Psoas muscle (tissue), 8 donors: ENCODE data around the gene ETV6. TPM values are rescaled to one million over a fixed set of nuclear protein-coding genes. Genes with fewer than 3 reads are reported as not detected.

Source experiments
- ATAC-seq, 4 donors: fragments of 200-7000 bp; cut with Tn5 transposase; one replicate each; pipeline ENCODE4 v1.9.1; 2020; ENCODE audit warnings: moderate library complexity in 3 of 4, mild to moderate bottlenecking in 2 of 4
- DNase-seq, 2 donors: peaks; one replicate each; pipeline ENCODE4 v3.0.0-alpha.2; 2020
- H3K27ac ChIP-seq: fragments of 200-600 bp; one replicate; pipeline ENCODE4 v1.8.0; 2022
- H3K27me3 ChIP-seq, 3 donors: fragments of 200-600 bp in 1 of 3; one replicate each; pipeline versions ENCODE4 v1.6.1 to v1.8.0; 2013 to 2022; ENCODE audit warnings: low read length in 2 of 3, mild to moderate bottlenecking in 2 of 3, moderate library complexity in 1 of 3; ENCODE audit not compliant: insufficient read depth in 3 of 3
- H3K36me3 ChIP-seq, 2 donors: fragments of 200-600 bp in 1 of 2; one replicate each; pipeline versions ENCODE4 v1.6.1 to v1.8.0; 2013 to 2022; ENCODE audit warnings: low read depth in 1 of 2, mild to moderate bottlenecking in 1 of 2, moderate library complexity in 1 of 2; ENCODE audit not compliant: insufficient read depth in 1 of 2
- H3K4me1 ChIP-seq: fragments of 200-600 bp; one replicate; pipeline ENCODE4 v1.8.0; 2022
- H3K4me3 ChIP-seq: fragments of 200-600 bp; one replicate; pipeline ENCODE4 v1.8.0; 2022; ENCODE audit warnings: mild to moderate bottlenecking
- H3K9me3 ChIP-seq: fragments of 200-600 bp; one replicate; pipeline ENCODE4 v1.8.0; 2022
- WGBS, 3 donors: extraction: QIAGEN DNeasy Blood & Tissue Kit; methylation state at CpG; one replicate each; pipeline versions ENCODE4 v1.1.6 to v1.1.7; 2013; 5-methylcytosine and 5-hydroxymethylcytosine counted together
- intact Hi-C, 2 donors: fragments of 100-400 bp; cut with DNase I; formaldehyde crosslinking; loops; one replicate each; pipeline versions ENCODE4 v1.11.0 to v1.14.2; 2022
- polyA plus RNA-seq, 3 donors: library from polyadenylated mRNA; stranded (reverse); fragments of 200-250 nt; gene quantifications; one replicate each; pipeline ENCODE4 v1.2.3, GENCODE V29; 2013
- total RNA-seq, 4 donors: library from RNA; stranded (reverse); fragmentation: NEBNext Ultra II Directional in 2 of 4; extraction: Animal tissue kit (Norgen Biotek cat#: 25700) in 2 of 4; gene quantifications; one replicate each; pipeline versions ENCODE4 v1.2.1 to v1.2.4, GENCODE V29; 2021 to 2023
- TF ChIP-seq, protein P1 (sequence below): fragments of 200-600 bp; IDR thresholded peaks from one replicate; pipeline ENCODE4 v1.8.0; 2022; ENCODE audit warnings: antibody characterized with exemption
- donor health status: healthy with polysubstance abuse.
- donor health status: DM: no; HTN: no; CAD: no; lungs with moderate emphysema.
- donor health status: Bipolar disorder and iron deficiency.
- donor health status: healthy.
- donor health status: DM: yes; HTN: yes; CAD: no.
- donor health status: DM: no; HTN: no; CAD: no.
- donor health status: DM: no; HTN: no; CAD: no.
- donor health status: DM: yes; HTN: yes; CAD: no.

The ETV6 gene
- total and polyA plus RNA-seq, 7 donors, result 2.8 to 22.9 (median 4.9) TPM

DNA sequence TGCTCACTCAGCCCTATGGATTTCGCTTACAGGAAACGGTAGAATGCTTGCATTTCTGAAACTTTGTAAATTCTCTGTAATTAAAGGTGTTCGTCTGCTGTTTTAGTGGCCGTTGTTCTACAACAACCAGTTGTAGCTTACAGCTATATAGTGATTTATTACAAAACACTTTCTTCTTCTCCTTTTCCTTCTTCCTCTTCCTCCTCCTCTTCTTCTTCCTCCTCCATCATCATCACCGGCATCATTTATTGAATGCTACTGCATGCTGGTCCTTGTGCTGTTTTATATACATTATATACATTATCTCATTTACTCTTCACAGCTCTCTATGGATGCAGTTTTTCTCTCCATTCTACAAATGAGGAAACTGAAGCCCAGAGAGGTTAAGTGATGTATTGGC, 6.4 kb downstream of the ETV6 start:
- no peak overlapping the region for H3K4me3 ChIP-seq
- TF ChIP-seq, protein P1, sequence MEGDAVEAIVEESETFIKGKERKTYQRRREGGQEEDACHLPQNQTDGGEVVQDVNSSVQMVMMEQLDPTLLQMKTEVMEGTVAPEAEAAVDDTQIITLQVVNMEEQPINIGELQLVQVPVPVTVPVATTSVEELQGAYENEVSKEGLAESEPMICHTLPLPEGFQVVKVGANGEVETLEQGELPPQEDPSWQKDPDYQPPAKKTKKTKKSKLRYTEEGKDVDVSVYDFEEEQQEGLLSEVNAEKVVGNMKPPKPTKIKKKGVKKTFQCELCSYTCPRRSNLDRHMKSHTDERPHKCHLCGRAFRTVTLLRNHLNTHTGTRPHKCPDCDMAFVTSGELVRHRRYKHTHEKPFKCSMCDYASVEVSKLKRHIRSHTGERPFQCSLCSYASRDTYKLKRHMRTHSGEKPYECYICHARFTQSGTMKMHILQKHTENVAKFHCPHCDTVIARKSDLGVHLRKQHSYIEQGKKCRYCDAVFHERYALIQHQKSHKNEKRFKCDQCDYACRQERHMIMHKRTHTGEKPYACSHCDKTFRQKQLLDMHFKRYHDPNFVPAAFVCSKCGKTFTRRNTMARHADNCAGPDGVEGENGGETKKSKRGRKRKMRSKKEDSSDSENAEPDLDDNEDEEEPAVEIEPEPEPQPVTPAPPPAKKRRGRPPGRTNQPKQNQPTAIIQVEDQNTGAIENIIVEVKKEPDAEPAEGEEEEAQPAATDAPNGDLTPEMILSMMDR, result no peak
- DNase-seq (no peak), ATAC-seq (no peak)
- no peak overlapping the region for H3K27ac ChIP-seq
- no peaks in the 10 kb centered on the region for H3K9me3 ChIP-seq
- no peaks in the 10 kb centered on the region for H3K27me3 ChIP-seq
- intact Hi-C loops, result no loop called here
- H3K36me3 ChIP-seq, result no peaks in the 10 kb centered on the region
- 88 to 97% (median 91%) methylated on average over 5 of the region's 5 CpGs for WGBS, 3 donors
- H3K4me1 ChIP-seq, result peaks cover 59% of the 10 kb centered on the region

DNA sequence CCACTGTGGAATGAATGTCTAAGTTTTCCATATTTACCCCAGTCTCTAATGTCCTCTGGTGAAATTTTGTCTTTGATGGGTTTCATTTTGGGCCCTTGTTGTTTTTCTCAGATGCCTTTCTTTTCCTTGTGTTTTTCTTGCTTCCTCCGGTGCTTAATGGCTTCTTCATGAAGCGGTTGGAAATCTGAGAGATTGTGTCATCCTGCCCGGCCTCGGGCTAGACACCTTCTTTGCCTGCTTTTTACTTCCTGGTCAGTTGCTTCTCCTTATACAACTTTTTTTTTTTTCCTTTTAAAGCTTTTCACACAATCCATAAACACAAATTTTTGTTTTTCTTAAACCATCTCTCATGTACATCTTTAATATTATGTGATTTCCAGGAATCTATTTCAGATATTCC, 7.1 kb downstream of the ETV6 start:
- Histone ChIP-seq H3K36me3 (no peaks in the 10 kb centered on the region), H3K9me3 (no peaks in the 10 kb centered on the region), H3K27me3 (no peaks in the 10 kb centered on the region), H3K27ac (no peak overlapping the region), H3K4me3 (no peak overlapping the region), H3K4me1 (peaks cover 60% of the 10 kb centered on the region)
- intact Hi-C loops, result no loop called here
- 81 to 86% (median 84%) methylated on average over 4 of the region's 4 CpGs for WGBS, 3 donors
- TF ChIP-seq, protein P1, result no peak
- DNase-seq, result no peak
- ATAC-seq, result no peak

DNA sequence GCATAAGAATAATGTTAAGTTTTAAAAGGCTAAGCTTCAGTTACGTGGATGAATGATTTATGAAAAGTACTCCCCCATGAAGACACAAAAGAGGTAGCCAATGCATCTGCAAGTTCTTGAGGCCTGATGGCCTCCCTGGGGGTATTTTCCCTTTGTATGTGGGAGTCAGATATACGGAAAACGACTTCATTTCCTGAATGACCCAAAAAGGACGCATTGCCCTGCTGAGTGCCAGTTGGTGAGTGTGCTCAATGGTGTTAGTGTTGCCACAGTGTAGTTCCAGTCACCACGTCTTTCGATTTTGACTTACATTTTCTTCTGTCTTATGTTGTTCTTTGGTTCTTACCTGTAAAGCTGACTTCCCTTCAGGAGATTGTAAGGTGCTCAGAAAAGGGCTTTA, 8.0 kb downstream of the ETV6 start:
- Histone ChIP-seq H3K27me3 (no peaks in the 10 kb centered on the region), H3K9me3 (no peaks in the 10 kb centered on the region), H3K27ac (no peak overlapping the region), H3K4me1 (peaks cover 61% of the 10 kb centered on the region), H3K4me3 (no peak overlapping the region), H3K36me3 (no peaks in the 10 kb centered on the region)
- ATAC-seq, result no peak
- 83 to 85% (median 83%) methylated on average over 6 of the region's 6 CpGs for WGBS, 3 donors
- intact Hi-C loops, result no loop called here
- DNase-seq, result no peak
- TF ChIP-seq, protein P1, result no peak

DNA sequence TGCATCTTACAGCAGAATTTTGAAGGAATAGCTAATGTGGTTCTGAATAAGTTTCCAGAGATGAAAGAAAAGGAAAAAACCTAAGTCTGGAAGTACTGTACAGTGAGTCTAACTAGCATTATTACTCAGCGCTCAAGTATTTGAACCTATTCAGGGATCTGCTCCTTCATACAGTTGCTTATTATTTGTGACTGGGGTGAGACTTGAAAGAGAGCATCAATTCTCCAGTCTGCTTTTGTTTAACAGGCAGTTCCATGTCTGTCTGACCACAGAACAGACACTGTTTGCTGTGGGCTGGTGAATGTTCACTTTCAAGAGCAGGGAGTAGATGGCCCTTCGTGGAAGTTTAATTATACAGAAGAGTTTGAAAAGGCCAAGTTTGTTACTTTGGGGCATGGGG, 9.3 kb downstream of the ETV6 start:
- H3K4me1 ChIP-seq, result peaks cover 59% of the 10 kb centered on the region
- ATAC-seq (no peak), DNase-seq (no peak)
- no peak overlapping the region for H3K27ac ChIP-seq
- no peaks in the 10 kb centered on the region for H3K27me3 ChIP-seq
- H3K36me3 ChIP-seq, result no peaks in the 10 kb centered on the region
- intact Hi-C loops, result no loop called here
- TF ChIP-seq, protein P1, result no peak
- WGBS, 3 donors, result 81 to 95% (median 88%) methylated on average over 2 of the region's 2 CpGs
- no peaks in the 10 kb centered on the region for H3K9me3 ChIP-seq
- no peak overlapping the region for H3K4me3 ChIP-seq

DNA sequence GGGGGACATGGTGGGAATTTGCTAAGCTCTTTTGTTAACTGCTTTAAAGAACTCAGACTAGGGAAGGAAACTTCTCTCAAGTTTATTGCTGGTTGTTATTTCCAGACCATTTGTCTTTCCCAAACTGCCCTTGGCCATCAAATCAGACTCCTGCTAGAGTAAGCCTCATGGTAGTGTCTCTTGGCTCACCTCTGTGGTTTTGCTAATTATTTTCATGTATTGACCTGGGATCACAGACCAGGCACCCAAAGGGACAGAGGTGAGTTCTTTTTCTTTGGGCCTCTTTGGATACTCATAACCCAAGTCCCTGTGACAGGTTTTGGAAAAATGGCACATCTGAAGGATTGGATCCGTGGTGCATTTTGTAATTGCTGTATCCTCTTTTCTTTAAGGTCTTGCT, 11.2 kb downstream of the ETV6 start:
- Histone ChIP-seq H3K27ac (no peak overlapping the region), H3K4me3 (no peak overlapping the region), H3K36me3 (no peaks in the 10 kb centered on the region), H3K4me1 (peaks cover 58% of the 10 kb centered on the region), H3K27me3 (no peaks in the 10 kb centered on the region), H3K9me3 (no peaks in the 10 kb centered on the region)
- intact Hi-C loops, result no loop called here
- 84 to 92% (median 87%) methylated on average over 1 of the region's 1 CpG for WGBS, 3 donors
- ATAC-seq, result no peak
- TF ChIP-seq, protein P1, result no peak
- no peak for DNase-seq
